CD4-positive, alpha-beta T cell (primary cell): ENCODE results near the gene TIAM1. TPM values are rescaled to one million over a fixed set of nuclear protein-coding genes. Genes with fewer than 3 reads are reported as not detected.

Experiments used
- ATAC-seq: fragments of 200-7000 bp; cut with Tn5 transposase; one replicate; pipeline ENCODE4 v1.10.0; 2022; ENCODE audit warnings: mild to moderate bottlenecking; ENCODE audit not compliant: poor library complexity
- CTCF ChIA-PET: fragments of 350-600 bp; sonication (Branson Sonifier 250); formaldehyde crosslinking; loops from one replicate; lab custom pipeline; 2021; ENCODE audit warnings: antibody characterized with exemption, inconsistent platforms; lab: Charles Lee
- POLR2A ChIA-PET: fragments of 350-600 bp; sonication (Branson Sonifier 250); formaldehyde crosslinking; loops from one replicate; lab custom pipeline; 2021; ENCODE audit warnings: antibody characterized with exemption, inconsistent platforms; lab: Charles Lee
- DNase-seq, 14 experiments: peaks; one replicate each; pipeline ENCODE4 v3.0.0-alpha.2; 2013 to 2020; ENCODE audit warnings: mixed read lengths in 2 of 14
- H3K27ac ChIP-seq, 2 donors: one replicate each; pipeline versions ENCODE4 v1.5.1 to v1.7.0; 2013; ENCODE audit warnings: low read length in 2 of 2, low read depth in 1 of 2, mild to moderate bottlenecking in 1 of 2
- H3K27me3 ChIP-seq, 2 experiments: 1 replicate in 1 of 2; 2 replicates in 1 of 2; pipeline versions ENCODE4 v1.6.1 to v1.7.0; 2013; ENCODE audit warnings: low read length in 2 of 2, control low read depth in 1 of 2, mild to moderate bottlenecking in 1 of 2, moderate library complexity in 1 of 2; ENCODE audit not compliant: insufficient read depth in 2 of 2, control insufficient read depth in 1 of 2
- H3K36me3 ChIP-seq: one replicate; pipeline ENCODE4 v1.6.1; 2013; ENCODE audit warnings: low read length, control low read depth; ENCODE audit not compliant: insufficient read depth
- H3K4me1 ChIP-seq: one replicate; pipeline ENCODE4 v1.6.1; 2013; ENCODE audit warnings: low read length, control low read depth; ENCODE audit not compliant: insufficient read depth
- H3K4me3 ChIP-seq: one replicate; pipeline ENCODE4 v1.5.1; 2013; ENCODE audit warnings: mild to moderate bottlenecking, low read length, moderate library complexity
- H3K9me3 ChIP-seq, 2 experiments: 1 replicate in 1 of 2; 2 replicates in 1 of 2; pipeline versions ENCODE4 v1.6.1 to v1.7.0; 2013; ENCODE audit warnings: low read length in 2 of 2, mild to moderate bottlenecking in 2 of 2, control low read depth in 1 of 2, moderate library complexity in 1 of 2; ENCODE audit not compliant: control insufficient read depth in 1 of 2, insufficient read depth in 1 of 2
- H3K27ac Mint-ChIP-seq: one replicate; pipeline ENCODE4 v1.8.0; 2020; ENCODE audit warnings: mixed read lengths
- H3K27me3 Mint-ChIP-seq: one replicate; pipeline ENCODE4 v1.8.0; 2021; ENCODE audit warnings: mixed read lengths
- H3K36me3 Mint-ChIP-seq: one replicate; pipeline ENCODE4 v1.8.0; 2021; ENCODE audit warnings: low read depth, mixed read lengths
- H3K4me1 Mint-ChIP-seq: one replicate; pipeline ENCODE4 v1.8.0; 2021; ENCODE audit warnings: low read depth, mixed read lengths
- H3K4me3 Mint-ChIP-seq: one replicate; pipeline ENCODE4 v1.8.0; 2020; ENCODE audit warnings: mild to moderate bottlenecking, mixed read lengths
- H3K9me3 Mint-ChIP-seq: one replicate; pipeline ENCODE4 v1.8.0; 2020; ENCODE audit warnings: mixed read lengths
- CTCF ChIP-seq: fragments of 200-600 bp; IDR thresholded peaks from one replicate; pipeline ENCODE4 v1.8.0; 2022; ENCODE audit warnings: antibody characterized with exemption, mild to moderate bottlenecking
- intact Hi-C, 2 experiments: fragments of 100-400 bp; cut with DNase I in 1 of 2; cut with micrococcal nuclease in 1 of 2; formaldehyde crosslinking; loops; one replicate each; pipeline versions ENCODE4 v1.15.1 to v1.9.0; 2023 to 2025; cut with DNase I, micrococcal nuclease
- total RNA-seq, 174 experiments: library from RNA in 2 of 174; stranded (reverse) in 2 of 174; gene quantifications; one replicate each; pipeline ENCODE4 v1.2.3 and lab custom pipeline; 2021 to 2026

Gene TIAM1
- total RNA-seq, 2 experiments from 2014 or later, result 39.6 to 39.8 TPM

GRCh38 chr21:31330144-31330483, 13.9 kb downstream of the TIAM1 start:
- Histone ChIP-seq H3K27ac (no peak overlapping the region), H3K4me3 (no peak overlapping the region), H3K27me3 (peaks cover 0 to 2% of the 10 kb centered on the region in 2 experiments), H3K36me3 (no peaks in the 10 kb centered on the region), H3K9me3 (no peaks in the 10 kb centered on the region), H3K4me1 (peaks cover 10% of the 10 kb centered on the region)
- H3K36me3 Mint-ChIP-seq, result no peaks in the 10 kb centered on the region
- H3K4me3 Mint-ChIP-seq, result no peak overlapping the region
- no peak for DNase-seq
- intact Hi-C loops, result no loop called here
- ChIA-PET CTCF (no interaction called here), POLR2A (no interaction called here)
- H3K27me3 Mint-ChIP-seq, result no peaks in the 10 kb centered on the region
- peaks cover 23% of the 10 kb centered on the region for H3K4me1 Mint-ChIP-seq
- no peak for TF ChIP-seq CTCF
- no peak overlapping the region for H3K27ac Mint-ChIP-seq
- peaks cover 4% of the 10 kb centered on the region for H3K9me3 Mint-ChIP-seq
- no peak for ATAC-seq

- Mint-ChIP-seq H3K27me3 (no peaks in the 10 kb centered on the region), H3K9me3 (peaks cover 4% of the 10 kb centered on the region), H3K4me3 (no peak overlapping the region), H3K36me3 (no peaks in the 10 kb centered on the region), H3K4me1 (peaks cover 23% of the 10 kb centered on the region), H3K27ac (no peak overlapping the region)
- intact Hi-C loops, result no loop called here
- DNase-seq (no peak), ATAC-seq (no peak)
- Histone ChIP-seq H3K4me3 (no peak overlapping the region), H3K36me3 (no peaks in the 10 kb centered on the region), H3K27me3 (peaks cover 0 to 2% of the 10 kb centered on the region in 2 experiments), H3K4me1 (peaks cover 10% of the 10 kb centered on the region), H3K27ac (no peak overlapping the region), H3K9me3 (no peaks in the 10 kb centered on the region)
- TF ChIP-seq CTCF, result no peak
- CTCF ChIA-PET, result no interaction called here
- POLR2A ChIA-PET, result no interaction called here
These were observed 14.5 kb downstream of the TIAM1 start for GRCh38 chr21:31329456-31330143.

GRCh38 chr21:31326522-31327242, 17.4 kb downstream of the TIAM1 start:
- H3K4me3 Mint-ChIP-seq, result peak overlapping the region; percentile 77
- Histone ChIP-seq H3K27me3 (peaks cover 0 to 2% of the 10 kb centered on the region in 2 experiments), H3K36me3 (no peaks in the 10 kb centered on the region), H3K9me3 (no peaks in the 10 kb centered on the region), H3K4me3 (peak overlapping the region; percentile 36), H3K27ac (no peak overlapping the region), H3K4me1 (peaks cover 10% of the 10 kb centered on the region)
- H3K36me3 Mint-ChIP-seq, result no peaks in the 10 kb centered on the region
- peak in 7 of 14 experiments; percentile 3 to 76 (median 41) for DNase-seq
- ChIA-PET CTCF (interaction anchor here (0.9 kb wide), 1 partner anchor 254 kb away, joined by 3 read pairs; no protein-coding TSS in a partner anchor), POLR2A (interaction anchor here (0.7 to 1.8 kb wide), 5 partner anchors 16 to 232 kb away, joined by 3 to 5 read pairs (median 4); no protein-coding TSS in a partner anchor)
- TF ChIP-seq CTCF, result no peak
- peak; percentile 76 for ATAC-seq
- peak overlapping the region; percentile 37 for H3K27ac Mint-ChIP-seq
- intact Hi-C loops, result no loop called here
- H3K27me3 Mint-ChIP-seq, result no peaks in the 10 kb centered on the region
- peaks cover 4% of the 10 kb centered on the region for H3K9me3 Mint-ChIP-seq
- H3K4me1 Mint-ChIP-seq, result peaks cover 23% of the 10 kb centered on the region
